K562 (cell line): ENCODE data around the gene HCFC1R1. TPM values are rescaled to one million over a fixed set of nuclear protein-coding genes. Genes with fewer than 3 reads are reported as not detected.

Source experiments
- ARID1B ChIP-seq: fragments of 450-650 bp; IDR thresholded peaks from 2 replicates; pipeline ENCODE4 v1.6.1; 2016; ENCODE audit warnings: antibody characterized with exemption, mild to moderate bottlenecking, inconsistent platforms
- CBX8 ChIP-seq: fragments of 200-600 bp; sonication (generic); IDR thresholded peaks from 2 replicates; pipeline ENCODE4 v1.6.1; 2012; ENCODE audit warnings: borderline replicate concordance, mixed run types, low read depth, mild to moderate bottlenecking, moderate library complexity, mixed read lengths, low read length, control low read depth, inconsistent platforms; ENCODE audit not compliant: poor library complexity, severe bottlenecking; ENCODE audit errors: extremely low read depth
- ELF1 ChIP-seq: fragments of 200-800 bp; sonication (Bioruptor generic); IDR thresholded peaks from 2 replicates; pipeline ENCODE4 v1.6.1; 2016; ENCODE audit warnings: missing genetic modification characterization, missing compliant biosample characterization
- HSF4 ChIP-seq: fragments of 250-450 bp; sonication (Bioruptor Pico); IDR thresholded peaks from 2 replicates; pipeline ENCODE4 v2.1.2; 2022; ENCODE audit warnings: mild to moderate bottlenecking, moderate library complexity, borderline replicate concordance
- KDM1A ChIP-seq, 2 experiments: fragments of 450-650 bp; IDR thresholded peaks; 2 replicates each; pipeline ENCODE4 v1.6.1; 2016; ENCODE audit warnings: mild to moderate bottlenecking in 2 of 2
- MAFK ChIP-seq: IDR thresholded peaks from 2 replicates; pipeline ENCODE4 v1.6.1; 2011; ENCODE audit warnings: low read length, improper control_type of control experiment
- NCOR1 ChIP-seq: fragments of 450-650 bp; IDR thresholded peaks from 2 replicates; pipeline ENCODE4 v1.6.1; 2016; ENCODE audit warnings: mild to moderate bottlenecking, moderate library complexity
- NR2C2 ChIP-seq, 2 experiments: fragments of 200-800 bp in 1 of 2; sonication (Bioruptor generic) in 1 of 2; sonication (generic) in 1 of 2; formaldehyde crosslinking in 1 of 2; IDR thresholded peaks; 2 replicates each; pipeline versions ENCODE4 v1.6.1 to v1.8.0; 2016 to 2022; ENCODE audit warnings: mild to moderate bottlenecking in 1 of 2, missing compliant biosample characterization in 1 of 2, missing genetic modification characterization in 1 of 2, missing genetic modification reagents in 1 of 2
- PBX2 ChIP-seq, 2 experiments: IDR thresholded peaks in 1 of 2; conservative IDR thresholded peaks in 1 of 2; 2 replicates each; pipeline ENCODE4 v1.6.1; 2016; ENCODE audit warnings: low read depth in 2 of 2, mild to moderate bottlenecking in 1 of 2, missing compliant biosample characterization in 1 of 2, missing genetic modification characterization in 1 of 2, moderate library complexity in 1 of 2
- PCBP2 ChIP-seq: fragments of 200-400 bp; formaldehyde crosslinking; IDR thresholded peaks from 2 replicates; pipeline ENCODE4 v1.6.1; 2018; ENCODE audit warnings: low read length, low read depth, mild to moderate bottlenecking, moderate library complexity; ENCODE audit not compliant: poor library complexity, severe bottlenecking
- POLR2A ChIP-seq: fragments of 450-650 bp; conservative IDR thresholded peaks from 2 replicates; pipeline ENCODE4 v1.6.1; 2016
- TAL1 ChIP-seq: fragments of 450-650 bp; IDR thresholded peaks from 2 replicates; pipeline ENCODE4 v1.6.1; 2016; ENCODE audit warnings: mild to moderate bottlenecking
- THRA ChIP-seq: fragments of 450-650 bp; IDR thresholded peaks from 2 replicates; pipeline ENCODE4 v1.6.1; 2017; ENCODE audit warnings: mild to moderate bottlenecking, moderate library complexity
- TOE1 ChIP-seq, 2 experiments: fragments of 450-650 bp in 1 of 2; sonication (generic) in 1 of 2; formaldehyde crosslinking in 1 of 2; IDR thresholded peaks; 2 replicates each; pipeline versions ENCODE4 v1.7.1 to v1.8.0; 2016 to 2022; ENCODE audit warnings: borderline replicate concordance in 2 of 2, mild to moderate bottlenecking in 2 of 2, antibody characterized with exemption in 1 of 2, inconsistent platforms in 1 of 2, low read depth in 1 of 2, missing genetic modification reagents in 1 of 2, moderate library complexity in 1 of 2
- TSC22D4 ChIP-seq: fragments of 450-650 bp; IDR thresholded peaks from 2 replicates; pipeline ENCODE4 v1.6.1; 2016; ENCODE audit warnings: missing genetic modification characterization, missing biosample characterization, control low read depth
- U2AF2 ChIP-seq: fragments of 200-400 bp; formaldehyde crosslinking; optimal IDR thresholded peaks from 2 replicates; pipeline ENCODE3; 2017; ENCODE audit warnings: low read depth, mild to moderate bottlenecking, low read length
- ZFP1 ChIP-seq: fragments of 450-650 bp; formaldehyde crosslinking; IDR thresholded peaks from 2 replicates; pipeline ENCODE4 v1.4.0; 2020; ENCODE audit warnings: mild to moderate bottlenecking, mixed read lengths
- ZKSCAN3 ChIP-seq: fragments of 250-450 bp; sonication (Bioruptor Pico); IDR thresholded peaks from 2 replicates; pipeline ENCODE4 v1.4.0; 2020
- ZNF146 ChIP-seq: IDR thresholded peaks from one replicate; pipeline ENCODE4 v1.6.1; 2018; ENCODE audit warnings: missing compliant biosample characterization; ENCODE audit not compliant: unreplicated experiment
- ZNF224 ChIP-seq: sonication (generic); formaldehyde crosslinking; IDR thresholded peaks from 2 replicates; pipeline ENCODE4 v1.8.0; 2022; ENCODE audit warnings: mild to moderate bottlenecking, missing genetic modification reagents
- ZNF280B ChIP-seq: fragments of 250-450 bp; sonication (Bioruptor Pico); IDR thresholded peaks from 2 replicates; pipeline ENCODE4 v1.5.1; 2021; ENCODE audit warnings: mild to moderate bottlenecking
- ZNF583 ChIP-seq: fragments of 250-450 bp; sonication (Bioruptor Pico); IDR thresholded peaks from 2 replicates; pipeline ENCODE4 v1.4.0; 2020
- polyA plus RNA-seq, 8 experiments: library from polyadenylated mRNA; depleted of rRNA in 4 of 8; stranded (reverse) in 5 of 8; unstranded in 3 of 8; fragments of >200 nt; fragmentation: Nextera tagmentation in 2 of 8; fragmentation: Illumina TruSeq in 1 of 8; extraction: Ambion mirVana in 2 of 8; extraction: Trizol in 1 of 8; gene quantifications; 2 replicates each; pipeline versions ENCODE4 v1.2.1 to v1.2.3, GENCODE V29; 2011 to 2014; ENCODE audit warnings: inconsistent platforms in 1 of 8, missing spikeins in 1 of 8
- total RNA-seq, 7 experiments: library from RNA; depleted of rRNA in 6 of 7; stranded (reverse); fragments of >200 nt in 6 of 7; fragmentation: Illumina TruSeq in 2 of 7; extraction: Trizol in 2 of 7; gene quantifications; 2 replicates each; pipeline versions ENCODE4 v1.2.1 to v1.2.3, GENCODE V29; 2011 to 2021; ENCODE audit warnings: low replicate concordance in 1 of 7

HCFC1R1 gene
- total and polyA plus RNA-seq, 9 of the 15 experiments (the other 6 are each of a cell fraction or from before 2014, with no cell fraction given), result 2.2 to 29.0 (median 11.2) TPM

GRCh38 chr16:2980227-2981176, 43.2 kb downstream of the HCFC1R1 start, which contains the start of gene PKMYT1 (continued):
- no peak for TF ChIP-seq TOE1 (IDR thresholded peaks at IDR 0.05; ENCODE audit: borderline replicate concordance)
- no peak for TF ChIP-seq TOE1 (CRISPR knock-in tag; IDR thresholded peaks at IDR 0.05; ENCODE audit: borderline replicate concordance, low read depth)
- TF ChIP-seq ZKSCAN3 (CRISPR knock-in tag), result no peak
- no peak for TF ChIP-seq ZNF224 (CRISPR knock-in tag)
- TF ChIP-seq ZFP1, result no peak
- no peak for TF ChIP-seq U2AF2
- TF ChIP-seq PCBP2, result no peak
- no peak for TF ChIP-seq TSC22D4 (tag)
- TF ChIP-seq HSF4 (CRISPR knock-in tag), result no peak
- TF ChIP-seq PBX2 (CRISPR knock-in tag; IDR thresholded peaks at IDR 0.05; ENCODE audit: low read depth), result no peak
- TF ChIP-seq PBX2 (tag; conservative IDR thresholded peaks at IDR 0.05; ENCODE audit: low read depth), result no peak
- no peak for TF ChIP-seq NCOR1
- TF ChIP-seq ZNF146 (CRISPR knock-in tag), result peak; percentile 23
- TF ChIP-seq CBX8, result no peak
- no peak for TF ChIP-seq ZNF280B (CRISPR knock-in tag)
- no peak for TF ChIP-seq ARID1B
- peak; percentile 69; the same call in 1 of the 2 replicates for TF ChIP-seq ZNF583 (CRISPR knock-in tag)
- TF ChIP-seq POLR2A, result peak; percentile 93
- no peak for TF ChIP-seq ELF1 (tag)
- TF ChIP-seq NR2C2 (CRISPR knock-in tag; IDR thresholded peaks at IDR 0.05), result no peak
- TF ChIP-seq NR2C2 (tag; IDR thresholded peaks at IDR 0.05), result no peak
- TF ChIP-seq THRA, result no peak
- no peak for TF ChIP-seq KDM1A (IDR thresholded peaks at IDR 0.05)
- no peak for TF ChIP-seq MAFK
- no peak for TF ChIP-seq TAL1
